Muscle of arm (tissue), 12 donors: ENCODE results near the gene GCHFR. TPM values are rescaled to one million over a fixed set of nuclear protein-coding genes. Genes with fewer than 3 reads are reported as not detected.

ENCODE experiments used
- DNase-seq: peaks from one replicate; pipeline ENCODE4 v3.0.0-alpha.2; 2013
- polyA plus RNA-seq, 12 donors: library from polyadenylated mRNA; unstranded; fragments of 120-200 nt; gene quantifications; one replicate each; pipeline ENCODE4 v1.2.1, GENCODE V29; 2013; ENCODE audit not compliant: insufficient read length in 12 of 12

GCHFR gene
- polyA plus RNA-seq, 12 donors: 2.2 to 9.3 (median 4.2) TPM; not detected in 2

DNA sequence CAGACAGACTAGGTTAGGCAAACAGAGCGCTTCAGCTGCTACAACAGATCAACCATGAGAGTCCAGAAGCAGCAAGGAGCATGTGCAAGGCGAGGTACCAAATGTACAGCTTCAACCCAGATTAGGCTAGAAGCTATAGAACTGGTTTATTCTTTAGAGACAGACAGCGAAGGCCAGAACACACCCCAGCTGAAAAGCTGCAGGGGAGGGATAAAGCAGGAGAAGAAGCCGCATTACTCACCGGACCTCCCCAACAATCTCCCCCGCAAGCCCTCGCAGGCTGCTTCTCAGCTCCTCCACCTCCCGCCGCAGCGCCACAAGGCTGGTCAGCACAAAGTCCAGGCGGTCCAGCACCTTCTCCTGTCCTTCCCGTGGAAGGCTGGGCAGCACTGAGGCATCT, 12.1 kb upstream of the GCHFR start:
- no peak for DNase-seq

DNA sequence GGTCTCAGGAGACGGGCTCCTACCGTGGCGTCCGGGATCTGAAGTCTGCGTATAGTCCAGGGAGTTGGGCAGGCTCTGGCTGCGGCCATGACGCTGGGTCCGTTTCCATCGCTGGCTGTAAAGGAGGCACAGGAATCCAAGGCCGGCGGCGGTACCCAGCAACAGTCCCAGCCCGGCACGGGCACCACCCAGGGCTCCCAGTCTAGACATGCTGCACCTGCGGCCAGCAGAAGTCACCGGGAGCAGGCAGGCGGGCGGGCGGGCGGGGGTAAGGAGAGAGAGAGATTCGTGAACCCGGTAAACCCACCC, 9.3 kb upstream of the GCHFR start:
- DNase-seq: no peak

DNA sequence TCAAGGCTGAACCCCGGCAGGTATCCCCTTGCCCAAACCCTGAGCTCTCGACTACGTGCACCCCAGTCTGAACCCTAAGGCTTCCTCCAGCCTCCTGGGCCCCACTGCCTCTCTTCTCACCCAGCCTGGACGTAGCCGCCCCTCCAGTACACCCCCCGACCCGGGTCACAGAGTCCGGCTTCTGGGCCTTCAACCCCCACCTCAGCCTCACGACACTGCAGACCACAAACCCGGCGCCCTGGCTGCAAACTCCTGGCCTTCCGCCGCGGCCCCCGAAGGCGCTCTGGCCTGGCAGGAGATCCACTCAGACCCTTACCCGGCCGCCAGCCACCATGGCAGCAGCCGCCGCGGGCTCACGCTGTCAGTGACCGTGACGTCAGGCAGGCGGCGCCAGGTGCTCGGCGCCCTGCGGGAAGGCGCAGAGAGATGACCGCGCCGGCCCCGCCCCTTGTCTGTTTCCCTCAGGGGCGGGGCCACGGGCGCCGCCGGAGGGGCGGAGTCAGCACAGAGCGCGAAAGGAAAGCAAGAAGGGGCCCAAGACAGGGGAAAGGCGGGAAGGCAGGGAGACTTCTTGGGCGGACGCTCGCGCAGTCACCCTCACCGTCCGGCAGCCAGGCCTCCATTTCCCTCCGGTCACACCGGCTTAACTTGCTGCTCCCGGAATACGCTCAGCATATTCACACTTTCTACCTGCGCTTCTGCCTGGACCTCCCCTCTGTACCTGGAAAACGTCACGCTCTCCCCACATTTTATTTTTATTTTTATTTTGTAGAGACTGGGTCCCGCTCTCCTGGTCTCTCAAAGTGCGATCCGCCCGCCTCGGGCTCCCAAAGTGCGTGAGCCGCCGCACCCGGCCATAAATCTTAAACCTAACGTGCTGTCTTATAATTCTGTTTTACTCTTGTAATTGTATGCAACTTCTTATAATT, 8.7 kb upstream of the GCHFR start, which contains the start of gene RMDN3:
RMDN3 (minus strand) TSS at position 372 of the 929 bp plus-strand sequence. CDS start 471 bp downstream, outside the sequence.
- DNase-seq: peak; percentile 98

DNA sequence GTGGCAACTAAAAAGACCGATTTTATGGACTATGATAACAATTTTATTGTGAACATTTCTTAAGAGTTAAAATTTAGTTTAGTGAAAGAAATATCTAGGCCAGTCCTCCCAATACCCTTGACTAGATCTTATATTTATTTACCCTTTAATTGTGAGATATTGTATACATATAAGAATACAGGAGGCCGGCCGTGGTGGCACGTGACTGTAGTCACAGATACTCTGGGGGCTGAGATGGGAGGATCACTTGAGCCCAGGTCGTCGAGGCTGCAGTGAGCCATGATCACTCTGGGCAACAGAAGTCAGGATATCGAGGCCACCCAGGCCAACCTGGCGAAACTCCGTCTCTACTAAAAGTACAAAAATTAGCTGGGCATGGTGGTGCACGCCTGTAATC, 8.1 kb upstream of the GCHFR start:
- no peak for DNase-seq

- DNase-seq: no peak
Measured at GRCh38 chr15:40756938-40757337, 6.9 kb upstream of the GCHFR start.

DNA sequence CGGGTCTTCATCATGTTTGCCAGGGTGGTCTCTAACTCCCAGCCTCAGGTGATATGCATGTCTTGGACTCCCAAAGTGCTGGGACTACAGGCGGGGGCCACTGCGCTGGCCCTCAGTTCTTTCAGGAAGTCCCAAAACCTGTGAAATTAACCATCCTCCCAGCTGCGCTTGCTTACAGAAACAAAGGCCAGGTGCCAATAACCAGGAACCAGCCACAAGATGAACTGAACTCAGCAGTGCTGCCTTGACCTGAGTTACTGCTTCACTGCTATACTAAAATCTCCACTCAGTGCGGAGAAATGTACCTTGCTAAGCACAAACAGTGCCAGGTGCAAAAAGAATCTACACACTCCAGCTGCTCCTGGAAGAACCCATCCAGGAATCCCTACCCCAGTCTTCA, 3.9 kb upstream of the GCHFR start:
- no peak for DNase-seq

GRCh38 chr15:40762919-40763800, 708 bp upstream of the GCHFR start:
- DNase-seq: peak; percentile 71

DNA sequence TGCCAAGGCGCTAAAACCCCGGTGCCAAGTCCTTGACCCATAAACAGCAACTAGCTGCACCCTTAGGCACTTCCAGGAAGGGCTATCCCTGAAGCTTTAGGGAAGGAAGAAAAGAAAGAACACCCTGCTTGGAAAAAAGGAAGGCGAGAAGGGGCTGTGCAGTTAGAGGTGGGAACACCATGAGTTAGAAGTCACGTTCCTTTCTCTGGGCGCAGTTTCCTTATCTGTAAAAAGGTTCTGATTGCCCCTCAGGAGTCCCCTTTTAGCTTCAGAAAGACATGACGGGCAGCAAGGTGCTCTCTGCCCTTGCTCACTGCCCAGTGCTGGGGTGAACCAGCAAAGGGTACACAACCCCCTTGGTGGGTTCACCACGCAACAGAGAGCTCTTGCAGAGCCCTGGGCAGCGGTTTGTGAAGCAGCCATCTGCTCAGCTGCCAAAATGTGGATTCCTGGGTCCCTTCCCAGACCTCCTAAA, 798 bp downstream of the GCHFR start:
- DNase-seq: no peak

- DNase-seq: no peak
Measured at GRCh38 chr15:40766194-40766815, 2.4 kb downstream of the GCHFR start.

GRCh38 chr15:40766906-40767837, 3.3 kb downstream of the GCHFR start:
- DNase-seq: no peak

DNA sequence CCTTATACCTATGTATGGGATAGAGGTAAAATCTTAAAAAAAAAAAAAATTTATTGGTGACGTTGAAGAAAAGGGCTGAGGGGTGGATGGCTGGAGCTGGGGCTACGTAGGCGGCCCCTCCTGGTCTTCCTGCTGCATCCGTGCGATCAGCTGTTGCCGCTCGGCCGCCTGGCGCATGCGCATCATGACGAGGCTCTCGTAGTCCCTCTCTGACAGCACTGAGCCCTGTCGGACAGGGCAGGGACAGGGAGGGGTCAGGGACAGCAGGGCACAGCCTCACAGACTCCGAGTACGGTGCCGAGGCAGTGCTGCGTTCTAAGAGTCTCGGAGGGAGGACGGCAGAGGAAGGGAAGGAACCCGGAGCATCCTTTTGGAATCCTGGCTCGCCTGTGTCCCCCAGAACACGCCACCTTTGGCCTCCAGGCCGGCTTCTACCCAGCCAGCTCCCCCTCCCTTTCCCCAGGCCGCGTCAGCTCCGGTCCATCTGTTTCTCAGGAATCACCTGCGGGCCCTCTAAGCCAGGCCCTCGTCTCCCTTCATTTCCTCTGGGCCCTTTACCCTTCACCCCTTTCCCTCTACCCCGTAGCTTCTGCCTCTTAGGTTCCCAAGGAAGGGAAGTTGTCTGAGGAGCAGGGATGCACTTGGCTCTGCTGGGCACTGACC, 4.1 kb downstream of the GCHFR start:
- DNase-seq: no peak

- no peak for DNase-seq
Measured at GRCh38 chr15:40768521-40769273, 4.8 kb downstream of the GCHFR start.

DNA sequence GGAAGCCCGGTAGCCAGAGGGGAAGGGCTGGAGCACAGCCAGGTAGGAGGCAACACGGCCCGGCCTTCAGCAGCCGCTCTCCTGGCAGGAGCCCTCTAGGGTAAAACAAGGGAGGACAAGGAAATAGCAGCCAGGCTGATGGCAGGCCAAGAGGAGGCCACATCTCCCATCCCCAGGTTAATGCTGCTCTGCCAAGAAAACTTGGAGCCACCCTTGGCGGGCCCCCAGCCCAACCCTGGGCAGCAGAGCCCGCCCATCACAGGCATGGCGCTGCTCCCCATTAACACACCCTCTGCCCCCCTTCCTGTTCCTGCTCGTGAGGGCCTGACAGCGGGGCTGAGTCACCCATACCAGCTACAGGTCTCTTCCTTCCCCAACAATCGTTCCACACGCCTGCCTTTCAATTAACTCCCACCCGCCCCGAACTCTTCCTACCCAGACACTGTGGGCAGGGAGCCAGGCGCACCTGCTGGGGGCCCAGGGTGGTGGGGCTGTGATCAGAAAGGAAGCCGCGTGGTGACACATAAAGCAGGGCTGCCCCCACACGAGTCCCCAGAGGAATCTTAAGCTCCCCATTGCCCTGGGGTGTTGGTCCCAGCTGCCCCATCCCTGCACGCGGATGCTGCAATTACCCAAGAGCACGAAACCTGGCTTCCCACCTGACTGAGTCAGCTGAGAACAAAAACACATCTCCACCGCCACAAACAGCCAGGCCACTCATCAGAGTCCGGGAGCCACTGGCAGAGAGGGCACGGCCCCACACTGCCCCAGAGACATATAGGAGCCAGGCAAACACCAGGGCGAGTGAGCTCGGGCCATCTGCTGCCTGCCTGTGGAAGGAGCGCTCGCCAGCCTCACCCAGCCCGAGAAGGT, 5.6 kb downstream of the GCHFR start, which contains the start of gene C15orf62:
C15orf62 (plus strand) TSS at position 707 of the 873 bp plus-strand sequence. CDS start 516 bp downstream, outside the sequence.
- DNase-seq: no peak

DNA sequence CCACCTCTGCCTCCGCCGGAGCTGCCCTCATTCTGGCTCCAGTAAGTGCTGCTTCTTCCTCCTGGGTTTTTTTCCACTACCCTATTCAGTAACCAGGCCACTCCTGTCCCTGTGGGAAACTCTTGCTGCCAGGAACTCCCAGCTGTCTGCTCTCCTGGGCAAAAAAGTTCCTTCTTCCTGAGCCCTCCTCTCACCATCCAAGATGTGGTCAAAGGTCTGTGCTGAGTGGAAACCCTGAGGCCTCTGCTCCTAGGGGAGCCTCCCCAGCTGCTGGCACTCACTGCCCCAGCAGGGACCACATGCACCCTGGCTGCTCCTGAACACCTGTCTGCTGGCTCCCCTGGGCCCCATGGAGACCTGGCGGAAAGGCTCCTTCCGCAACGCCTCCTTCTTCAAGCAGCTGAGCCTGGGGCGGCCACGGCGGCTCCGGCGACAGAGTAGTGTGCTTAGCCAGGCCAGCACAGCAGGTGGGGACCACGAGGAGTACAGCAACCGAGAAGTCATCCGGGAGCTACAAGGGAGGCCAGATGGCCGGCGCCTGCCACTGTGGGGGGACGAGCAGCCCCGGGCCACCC, 6.4 kb downstream of the GCHFR start:
- DNase-seq: no peak

GRCh38 chr15:40771242-40771641, 7.4 kb downstream of the GCHFR start:
- no peak for DNase-seq

GRCh38 chr15:40772014-40772413, 8.1 kb downstream of the GCHFR start:
- no peak for DNase-seq

- DNase-seq: no peak
Measured at GRCh38 chr15:40773496-40773895, 9.6 kb downstream of the GCHFR start.

GRCh38 chr15:40773902-40774301, 10.0 kb downstream of the GCHFR start:
- no peak for DNase-seq
